Kidney glomerular epithelial cell (primary cell): ENCODE measurements around the gene ALCAM.
"Not testable (repeated sequence)": the region's sequence is repeated elsewhere in the genome, so short reads cannot be mapped to it uniquely, and the experiment has no call there.

Experiments used
- DNase-seq: peaks from one replicate; lab custom pipeline; 2025; lab: John Stamatoyannopoulos, UW

ALCAM gene

DNA sequence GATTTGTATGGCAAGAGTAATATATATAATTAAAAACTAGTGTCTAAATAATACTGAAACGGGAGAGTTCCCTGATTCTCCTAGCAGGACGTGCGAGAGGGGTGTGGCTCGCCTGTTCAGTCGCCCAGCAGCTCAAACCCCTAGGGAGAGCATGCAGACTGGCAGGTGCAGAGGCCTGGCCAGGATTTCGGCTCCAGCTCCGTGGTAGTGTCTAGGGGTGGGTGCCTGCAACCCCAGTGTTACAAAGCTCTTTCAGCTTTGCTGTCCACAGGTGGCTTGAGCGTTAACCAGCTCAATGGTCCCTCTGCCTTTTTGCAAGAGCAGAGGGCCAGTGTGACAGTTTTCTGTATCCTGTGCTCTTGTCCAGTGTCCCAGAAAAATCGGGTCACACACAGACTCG, 226.6 kb downstream of the ALCAM start:
- DNase-seq: no peak

DNA sequence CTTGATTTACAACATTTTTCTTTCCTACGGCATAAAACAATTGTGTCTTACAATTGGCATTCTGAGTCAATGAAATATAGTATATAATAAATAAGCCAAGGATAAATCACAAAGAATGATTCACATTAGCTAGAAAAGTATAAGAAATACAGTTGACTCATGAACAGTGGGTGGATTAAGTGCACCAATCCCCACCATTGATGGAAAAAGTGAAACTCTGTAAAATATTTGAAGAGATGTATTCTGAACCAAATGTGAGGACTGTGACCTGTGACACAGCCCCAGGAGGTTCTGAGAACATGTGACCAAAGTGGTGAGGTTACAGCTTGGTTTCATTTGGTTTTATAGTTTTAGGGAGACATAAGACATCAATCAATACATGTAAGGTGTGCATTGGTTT, 227.5 kb downstream of the ALCAM start:
- no peak for DNase-seq

DNA sequence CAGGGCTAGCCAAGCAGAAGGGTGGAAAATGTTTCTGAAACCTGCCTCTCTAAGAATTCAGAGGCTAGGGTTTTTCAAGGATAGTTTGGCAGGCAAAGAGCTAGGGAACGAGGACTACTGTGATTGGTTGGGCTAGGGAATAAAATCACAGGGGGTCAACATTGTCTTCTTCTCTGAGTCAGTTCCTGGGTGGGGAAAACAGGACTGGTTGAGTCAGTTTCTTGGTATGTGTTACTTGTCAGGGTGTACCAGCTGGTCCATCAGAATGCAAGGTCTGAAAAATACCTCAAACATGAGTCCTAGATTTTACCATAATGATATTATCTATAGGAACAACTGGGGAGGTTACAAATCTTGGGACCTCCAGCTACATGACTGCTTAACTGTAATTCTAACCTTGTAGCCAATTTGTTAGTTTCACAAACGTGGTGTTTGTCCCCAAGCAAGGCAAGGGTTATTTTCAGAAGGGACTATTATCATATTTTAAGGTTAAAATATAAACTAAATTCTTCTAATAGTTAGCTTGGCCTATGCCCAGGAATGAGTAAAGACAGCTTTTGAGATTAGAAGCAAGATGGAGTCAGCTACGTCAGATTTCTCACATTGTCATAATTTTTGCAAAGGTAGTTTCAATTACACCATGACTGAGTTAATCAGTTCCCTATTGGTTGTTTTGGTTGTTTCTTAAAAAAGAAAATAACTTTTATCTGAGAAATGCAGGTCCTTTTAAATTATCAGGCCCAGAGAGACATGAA, 231.5 kb downstream of the ALCAM start:
- peak; percentile 65 for DNase-seq

DNA sequence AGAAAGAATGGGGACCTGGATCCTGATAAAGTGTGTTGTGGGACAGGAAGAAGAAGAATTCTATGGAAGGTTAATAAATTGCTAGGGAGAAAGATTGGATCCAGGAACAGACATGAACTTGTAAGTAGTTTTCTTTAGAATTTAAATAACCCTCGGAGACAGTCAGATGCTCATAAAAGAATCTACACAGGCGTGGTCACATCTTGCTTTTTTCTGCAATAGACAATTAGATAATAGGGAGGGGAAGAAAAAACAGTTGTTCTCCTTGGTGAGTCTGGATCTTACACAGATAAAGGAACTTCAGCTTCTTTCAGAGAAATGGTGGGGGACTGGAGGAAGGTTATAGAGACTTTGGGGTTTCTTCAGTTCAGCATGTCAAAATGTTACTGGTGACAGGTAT, 232.6 kb downstream of the ALCAM start:
- no peak for DNase-seq

DNA sequence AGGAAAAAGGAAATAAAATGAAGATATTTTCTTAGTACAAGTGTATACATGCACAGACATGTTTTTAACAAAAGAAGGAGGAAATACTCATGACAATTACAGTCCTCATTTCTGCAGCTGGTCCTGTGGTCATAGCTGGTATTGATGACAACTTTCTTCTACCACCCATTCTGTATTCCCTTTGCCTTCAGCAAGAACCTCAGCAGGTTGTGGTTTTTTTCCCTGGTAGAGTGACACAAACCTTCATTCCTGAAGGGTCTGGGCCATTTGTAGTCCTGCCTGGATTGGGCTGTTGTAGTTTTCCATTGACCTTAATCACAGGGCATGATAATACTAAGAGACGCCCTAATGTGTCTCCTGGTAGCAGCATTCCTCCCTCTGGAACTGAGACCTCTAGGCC, 235.0 kb downstream of the ALCAM start:
- DNase-seq: not testable (repeated sequence)

DNA sequence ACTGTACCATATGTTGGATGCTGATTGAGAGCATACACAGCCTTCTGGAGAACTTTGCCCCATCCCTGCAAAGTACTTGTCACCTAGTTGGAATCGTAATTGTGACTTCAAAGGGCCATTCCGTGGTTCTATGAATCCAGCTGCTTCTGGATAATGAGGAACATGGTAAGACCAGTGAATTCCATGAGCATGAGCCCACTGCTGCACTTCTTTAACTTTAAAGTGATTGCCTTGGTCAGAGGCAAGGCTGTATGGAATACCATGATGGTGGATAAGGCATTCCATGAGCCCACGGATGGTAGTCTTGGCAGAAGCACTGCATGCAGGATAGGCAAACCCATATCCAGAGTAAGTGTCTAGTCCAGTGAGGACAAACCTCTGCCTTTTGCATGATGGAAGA, 235.6 kb downstream of the ALCAM start:
- not testable (repeated sequence) for DNase-seq

DNA sequence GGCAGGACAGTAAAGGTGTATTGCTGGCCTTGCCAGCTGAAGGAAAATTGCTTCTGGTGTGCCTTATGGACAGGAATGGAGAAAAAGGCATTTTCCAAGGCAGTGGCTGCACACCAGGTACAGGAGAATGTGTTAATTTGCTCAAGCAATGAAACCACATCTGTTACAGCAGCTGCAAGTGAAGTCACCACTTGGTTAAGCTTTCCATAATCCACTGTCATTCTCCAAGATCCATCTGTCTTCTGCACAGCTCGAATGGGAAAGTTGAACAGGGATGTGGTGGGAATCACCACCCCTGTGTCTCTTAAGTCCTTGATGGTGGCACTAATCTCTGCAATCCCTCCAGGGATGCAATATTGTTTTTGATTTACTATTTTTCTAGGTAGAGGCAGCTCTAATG, 236.8 kb downstream of the ALCAM start:
- DNase-seq: not testable (repeated sequence)

DNA sequence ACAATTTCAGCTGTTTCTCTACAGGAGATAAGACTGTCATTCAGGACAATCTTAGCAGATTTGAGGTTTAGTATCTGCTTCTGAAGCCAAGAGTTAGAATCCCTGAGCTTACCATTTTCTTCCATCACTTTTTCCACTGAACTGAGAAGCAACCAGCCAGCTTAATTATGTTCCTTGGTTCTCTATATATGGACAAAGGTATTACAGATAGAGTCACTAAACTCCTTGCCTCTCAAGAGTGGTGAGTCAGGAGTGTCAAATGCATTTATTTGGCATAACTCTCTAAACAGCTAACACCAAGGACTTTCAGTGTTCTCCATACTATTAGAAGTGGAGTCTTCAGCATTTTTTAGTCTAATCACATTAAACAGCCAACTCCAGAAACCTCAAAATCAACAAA, 239.3 kb downstream of the ALCAM start:
- DNase-seq: no peak

DNA sequence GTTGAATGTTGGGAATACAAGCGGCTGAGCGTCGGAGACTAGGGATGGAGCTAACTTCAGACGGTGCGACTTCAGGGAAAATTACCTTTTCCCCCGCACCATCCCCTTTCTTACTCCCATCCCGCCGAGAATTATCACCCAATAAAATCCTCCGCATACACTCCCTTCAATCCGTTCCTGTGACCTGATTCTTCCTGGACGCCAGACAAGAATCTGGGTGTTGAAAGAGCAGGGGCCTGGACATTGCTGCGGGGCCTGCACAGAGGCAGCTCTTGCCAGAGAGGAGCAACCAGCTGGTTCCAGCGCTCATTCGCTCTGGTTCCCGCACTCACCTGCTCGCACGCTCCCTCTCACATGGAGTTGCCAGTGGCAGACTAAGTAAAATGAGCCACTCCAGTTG, 241.9 kb downstream of the ALCAM start:
- no peak for DNase-seq

DNA sequence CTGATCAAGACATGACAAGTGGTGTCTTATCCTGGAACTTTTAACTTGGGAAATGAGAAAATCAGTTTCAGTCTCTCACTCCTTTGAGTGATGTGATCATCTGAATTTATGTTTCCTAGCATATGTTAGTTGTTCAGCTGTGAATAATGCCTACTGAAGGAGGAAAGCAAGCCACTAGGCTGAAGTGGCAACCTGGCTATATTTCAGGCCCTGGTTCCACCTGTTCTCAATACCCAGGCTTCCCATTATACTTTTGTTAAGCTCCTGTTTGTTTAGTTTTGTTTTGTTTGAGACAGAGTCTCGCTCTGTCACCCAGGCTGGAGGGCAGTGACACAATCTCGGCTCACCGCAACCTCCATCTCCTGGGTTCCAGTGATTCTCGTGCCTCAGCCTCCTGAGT, 243.8 kb downstream of the ALCAM start:
- DNase-seq: no peak

DNA sequence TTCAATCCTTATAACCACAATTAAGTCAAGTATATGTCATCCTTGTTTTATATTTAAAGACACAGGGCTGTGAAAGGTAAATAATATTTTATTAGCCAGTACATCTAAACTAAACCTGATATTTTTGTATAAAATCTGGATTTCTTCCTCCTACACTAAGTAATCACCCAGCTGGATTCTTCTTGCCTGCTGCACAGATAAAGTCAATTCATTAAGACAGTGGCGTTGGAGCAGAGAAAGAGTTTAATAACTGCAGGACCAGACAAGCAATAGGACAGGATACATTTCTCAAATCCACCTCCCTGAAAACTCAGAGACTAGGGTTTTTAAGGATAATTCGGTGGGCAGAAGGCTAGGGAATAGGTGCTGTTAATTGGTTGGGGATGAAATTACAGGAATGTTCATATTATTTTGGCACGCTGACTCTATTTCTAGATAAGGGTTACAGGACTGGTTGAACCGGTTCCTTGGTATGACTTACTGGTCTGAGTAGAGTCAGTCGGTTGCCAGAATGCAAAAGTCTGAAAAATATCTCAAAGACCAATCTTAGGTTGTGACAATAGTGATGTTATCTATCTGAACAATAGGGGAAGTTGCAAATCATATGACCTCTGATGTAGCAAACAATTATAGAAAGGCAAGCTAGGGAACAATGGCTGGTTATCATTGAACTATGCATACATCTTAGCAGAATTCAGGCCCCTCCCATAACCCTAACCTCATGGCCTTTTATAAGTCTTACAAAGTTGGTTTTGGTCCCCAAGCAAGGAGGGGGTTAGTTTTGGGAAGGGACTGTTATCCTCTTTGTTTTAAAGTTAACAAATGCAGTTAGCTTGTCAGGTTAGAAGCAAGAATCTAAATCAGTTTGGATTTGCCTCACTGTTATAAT, 244.8 kb downstream of the ALCAM start:
- DNase-seq: no peak

DNA sequence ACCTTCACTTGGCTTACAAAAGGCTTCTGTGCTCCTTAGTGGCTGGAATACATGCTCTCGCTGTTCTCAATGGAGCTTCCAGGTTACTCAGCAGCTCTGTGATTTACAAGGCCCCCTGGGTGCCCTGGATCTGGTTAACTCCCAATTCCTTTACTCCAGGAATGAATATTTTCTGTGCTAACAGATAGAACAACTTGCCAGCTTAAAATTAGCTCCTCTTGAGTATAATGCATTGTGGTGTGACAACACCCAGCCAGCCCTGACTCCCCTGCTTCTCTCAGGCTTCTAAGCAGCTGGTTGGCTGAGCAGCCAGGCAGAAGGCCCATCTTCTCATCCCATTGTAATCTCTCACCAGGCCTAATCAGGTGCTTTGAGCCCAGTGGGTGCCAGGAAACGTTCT, 246.4 kb downstream of the ALCAM start:
- no peak for DNase-seq

DNA sequence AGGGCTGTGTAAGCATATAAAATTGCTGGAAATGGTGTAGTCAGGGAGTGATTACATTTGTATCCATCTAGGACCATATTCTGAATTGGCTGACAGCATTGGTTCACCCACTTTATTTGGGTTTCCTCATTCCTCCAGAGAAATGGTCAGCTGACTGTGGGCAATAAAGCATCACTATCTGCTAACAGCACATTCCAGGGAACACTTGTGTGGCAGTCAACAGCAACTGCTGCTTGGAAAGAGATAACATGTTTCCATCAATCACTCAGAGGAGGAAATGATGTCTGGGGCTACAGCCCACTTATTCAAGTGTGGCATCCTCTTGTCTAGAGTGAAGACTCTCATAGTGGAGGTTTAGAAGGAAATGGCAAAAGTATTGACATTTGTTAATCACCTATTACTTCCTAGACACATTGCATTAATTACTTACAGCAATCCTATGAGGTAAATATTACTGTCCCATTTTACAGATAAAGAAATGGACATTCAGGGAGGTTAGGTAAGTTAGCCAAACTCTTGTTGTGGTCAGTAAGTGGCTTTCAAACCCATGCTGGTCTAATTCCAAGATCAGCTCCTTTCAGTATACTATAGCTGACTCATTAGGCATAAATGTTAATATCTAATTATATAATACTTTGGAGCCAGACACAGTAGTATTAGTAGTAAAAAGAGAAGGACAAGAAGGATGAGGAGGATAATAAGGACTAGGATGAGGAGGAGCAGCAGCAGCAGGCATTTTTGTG, 247.8 kb downstream of the ALCAM start:
- DNase-seq: no peak

DNA sequence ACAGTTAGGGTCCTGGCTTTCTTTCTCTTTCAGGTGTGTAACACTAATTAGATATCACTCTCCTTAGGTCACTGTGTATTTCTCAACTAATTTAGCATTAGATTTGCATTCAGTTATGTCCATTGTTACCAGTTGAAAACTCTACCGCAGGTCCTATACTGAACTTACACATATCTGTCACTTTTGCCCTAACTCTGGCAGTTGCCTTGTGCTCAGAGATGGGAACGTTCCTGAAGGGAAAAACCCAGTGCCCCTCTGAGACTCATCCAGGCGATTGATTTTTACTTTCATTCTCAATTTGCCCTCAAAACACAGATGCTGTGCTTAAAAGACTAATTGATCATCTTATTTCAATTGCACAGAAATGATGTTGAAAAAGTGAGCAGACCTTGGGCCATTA, 249.1 kb downstream of the ALCAM start:
- DNase-seq: no peak

DNA sequence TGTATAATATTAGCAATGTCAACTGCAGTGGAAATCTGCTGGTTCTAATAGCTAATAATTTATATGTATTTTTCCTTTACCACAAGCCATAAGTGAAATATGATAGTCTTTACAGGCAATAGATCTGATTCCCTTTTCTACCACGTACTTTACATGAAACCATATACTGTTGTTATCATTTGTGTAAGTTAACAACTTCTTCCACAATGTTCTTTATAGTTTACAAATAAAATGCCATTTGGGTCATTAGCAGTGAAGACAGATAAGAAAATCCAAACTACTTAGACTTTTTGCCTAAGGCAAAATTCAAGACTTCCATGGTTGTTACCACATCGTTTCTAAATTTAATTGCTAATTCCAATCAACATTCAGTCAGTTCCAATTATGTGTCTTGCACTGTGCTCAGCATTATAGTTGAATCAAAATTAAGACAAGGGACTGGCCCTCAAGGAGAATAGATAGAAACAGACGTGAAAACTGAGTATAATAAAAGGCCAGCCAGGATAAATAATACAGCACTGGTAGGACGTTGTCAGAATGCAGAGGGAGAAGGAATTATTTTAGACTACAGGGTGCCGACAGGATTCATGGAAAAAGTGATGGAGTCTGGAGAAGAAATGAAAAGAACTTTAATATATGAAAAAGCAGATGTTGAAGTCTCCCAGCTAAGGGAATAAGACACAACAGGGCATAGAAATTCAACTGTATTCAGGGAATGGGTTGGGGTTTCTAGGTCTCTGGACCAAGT, 249.8 kb downstream of the ALCAM start:
- no peak for DNase-seq

DNA sequence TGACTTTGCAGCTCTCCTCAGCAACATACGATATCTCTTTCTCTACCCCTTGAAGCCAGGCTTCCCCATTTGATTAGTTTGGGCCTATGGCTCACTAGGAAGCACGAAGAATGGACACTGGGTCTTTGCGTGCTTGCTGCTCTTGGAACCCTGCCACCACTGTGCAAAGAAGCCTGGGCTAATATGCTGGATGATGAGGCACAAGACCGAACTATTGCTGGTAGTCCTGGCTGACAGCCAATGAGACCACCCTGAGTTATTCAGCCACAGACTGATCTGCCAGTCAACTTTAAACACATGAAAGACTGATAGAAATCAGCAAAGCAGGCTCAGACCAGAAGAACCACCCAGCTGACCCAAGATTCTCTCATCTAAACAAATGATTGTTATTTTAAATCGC, 251.8 kb downstream of the ALCAM start:
- no peak for DNase-seq

DNA sequence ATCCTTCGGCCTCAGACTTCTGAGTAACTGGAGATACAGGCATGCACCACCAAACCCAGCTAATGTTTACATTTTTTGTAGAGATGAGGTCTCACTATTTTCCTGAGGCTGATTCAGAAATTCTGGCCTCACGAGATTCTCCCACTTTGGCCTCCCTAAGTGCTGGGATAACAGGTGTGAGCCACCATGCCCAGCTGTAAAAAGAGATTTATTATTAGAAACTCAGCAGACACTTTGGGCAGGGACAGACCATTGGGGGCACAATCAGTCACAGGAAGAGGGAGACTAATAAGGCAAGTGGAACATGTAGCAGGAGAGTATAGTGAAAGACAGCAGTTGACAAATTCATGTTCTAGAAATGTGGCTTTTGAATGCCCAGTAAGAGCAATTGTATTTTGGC, 252.9 kb downstream of the ALCAM start:
- DNase-seq: no peak

DNA sequence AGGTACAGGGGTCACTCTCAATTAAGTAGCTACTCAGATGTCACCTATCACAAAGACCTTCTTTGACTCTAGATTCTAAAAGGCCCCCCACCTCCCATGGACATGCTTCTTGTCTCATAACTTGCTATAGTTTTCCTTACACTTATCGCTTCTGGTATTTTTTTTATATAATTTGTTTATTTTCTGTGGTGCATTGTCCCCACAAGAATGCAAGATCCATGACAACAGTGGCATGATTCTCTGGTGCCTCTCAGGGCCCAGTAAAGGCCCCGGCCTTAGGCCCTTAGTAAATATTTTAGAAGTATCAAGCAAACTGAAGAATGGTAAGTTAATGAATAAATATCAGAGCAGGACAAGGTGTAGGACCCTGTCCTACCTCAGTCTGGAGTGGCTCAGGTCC, 253.5 kb downstream of the ALCAM start:
- DNase-seq: no peak

DNA sequence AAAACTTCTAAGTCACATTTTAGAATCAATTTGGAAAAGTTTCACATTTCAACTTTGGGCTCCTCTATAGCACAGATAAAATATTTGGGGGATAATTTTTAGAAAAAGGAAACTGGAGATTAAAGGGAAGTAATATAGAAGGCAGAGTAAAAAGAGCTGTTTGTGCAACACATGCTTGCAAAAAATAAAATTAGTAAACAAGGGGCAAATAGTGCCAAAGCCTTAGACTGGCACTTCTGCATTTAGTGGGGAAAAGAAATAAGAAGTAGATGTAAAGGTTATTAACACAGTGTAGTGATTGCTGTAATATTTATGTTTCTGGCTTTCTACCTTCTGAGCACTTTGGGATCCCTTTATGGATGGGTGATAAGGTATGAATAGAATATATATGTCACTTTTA, 255.5 kb downstream of the ALCAM start:
- DNase-seq: no peak
